HG03442 (cell line): Measurements from ENCODE around the gene BUD31.

Experiments used
- ATAC-seq: cut with Tn5 transposase; IDR thresholded peaks from one replicate; pipeline ENCODE4 v1.9.1; 2021; ENCODE audit warnings: mild to moderate bottlenecking, moderate library complexity; ENCODE audit not compliant: unreplicated experiment

Gene BUD31

DNA sequence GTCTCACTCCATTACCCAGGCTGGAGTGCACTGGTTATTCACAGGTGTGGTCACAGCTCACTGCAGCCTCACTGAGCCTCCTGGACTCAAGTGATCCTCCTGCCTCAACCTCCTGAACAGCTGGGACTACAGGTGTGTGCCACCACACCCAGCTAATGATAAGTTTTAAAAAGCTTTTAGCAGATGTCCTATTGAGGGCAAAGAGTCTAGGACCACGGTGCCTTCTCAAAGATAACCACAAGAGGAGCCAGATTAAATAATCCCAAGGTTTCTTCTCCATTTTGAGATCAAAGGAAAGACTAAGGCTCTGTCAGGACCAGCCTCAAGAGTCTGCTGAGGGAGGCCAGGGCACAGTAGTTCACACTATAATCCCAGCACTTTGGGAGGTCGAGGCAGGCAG is 52.5 kb downstream of the BUD31 start:
- no peak for ATAC-seq

DNA sequence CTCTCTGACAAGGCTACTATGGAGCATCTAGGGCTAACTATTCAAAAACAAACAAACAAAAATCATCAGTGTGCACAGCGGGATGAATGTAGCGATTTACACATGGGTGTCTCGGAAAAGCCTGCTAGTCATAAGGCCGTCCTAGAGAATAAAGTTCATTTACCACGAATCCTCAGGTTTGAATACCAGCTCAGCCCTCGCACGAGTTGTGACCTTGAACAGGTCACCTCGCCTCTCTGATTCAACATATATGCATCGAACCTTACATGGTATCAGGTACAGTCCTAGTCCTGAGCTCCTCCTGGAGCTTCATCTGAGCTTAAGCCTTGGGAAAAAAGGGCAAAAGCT is 56.6 kb downstream of the BUD31 start:
- ATAC-seq: no peak

DNA sequence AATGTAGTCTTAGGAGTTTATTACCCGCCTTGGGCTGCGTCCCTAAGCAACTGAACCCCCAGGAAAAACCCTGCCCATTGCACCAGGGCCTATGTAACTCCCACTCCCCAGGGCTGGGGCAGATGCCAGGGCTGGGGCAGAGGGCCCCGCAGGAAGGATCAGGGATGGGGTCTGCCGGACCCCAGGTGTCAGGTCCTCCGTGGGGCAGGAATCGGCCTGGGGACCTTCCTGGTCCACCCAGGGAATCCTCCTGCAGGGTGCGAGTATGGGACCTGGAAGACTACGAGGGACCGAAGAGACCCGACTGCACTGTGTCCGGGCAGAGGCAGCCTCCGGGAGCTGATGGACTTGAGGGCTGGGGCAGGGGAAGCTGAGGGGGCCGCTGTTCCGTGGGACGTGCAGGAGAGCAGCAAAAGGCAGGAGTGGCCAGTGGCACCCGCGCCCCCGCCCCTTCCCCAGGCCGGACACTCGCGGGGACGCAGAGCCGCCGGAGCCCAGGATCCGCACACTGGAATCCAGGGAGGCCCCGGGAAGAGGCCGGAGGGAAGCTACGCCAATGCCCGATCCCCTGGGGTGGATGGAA is 59.7 kb downstream of the BUD31 start:
- no peak for ATAC-seq
